ENCODE data around the gene ZNF555.
"Not testable (repeated sequence)": the region's sequence is repeated elsewhere in the genome, so short reads cannot be mapped to it uniquely, and the experiment has no call there.

The ZNF555 gene

GRCh38 chr19:2877398-2878331, 36.4 kb downstream of the ZNF555 start:
- H3K4me3 ChIP-seq (ENCODE audit: low read depth, low read length): no peak overlapping the region
- TF ChIP-seq, protein P1, sequence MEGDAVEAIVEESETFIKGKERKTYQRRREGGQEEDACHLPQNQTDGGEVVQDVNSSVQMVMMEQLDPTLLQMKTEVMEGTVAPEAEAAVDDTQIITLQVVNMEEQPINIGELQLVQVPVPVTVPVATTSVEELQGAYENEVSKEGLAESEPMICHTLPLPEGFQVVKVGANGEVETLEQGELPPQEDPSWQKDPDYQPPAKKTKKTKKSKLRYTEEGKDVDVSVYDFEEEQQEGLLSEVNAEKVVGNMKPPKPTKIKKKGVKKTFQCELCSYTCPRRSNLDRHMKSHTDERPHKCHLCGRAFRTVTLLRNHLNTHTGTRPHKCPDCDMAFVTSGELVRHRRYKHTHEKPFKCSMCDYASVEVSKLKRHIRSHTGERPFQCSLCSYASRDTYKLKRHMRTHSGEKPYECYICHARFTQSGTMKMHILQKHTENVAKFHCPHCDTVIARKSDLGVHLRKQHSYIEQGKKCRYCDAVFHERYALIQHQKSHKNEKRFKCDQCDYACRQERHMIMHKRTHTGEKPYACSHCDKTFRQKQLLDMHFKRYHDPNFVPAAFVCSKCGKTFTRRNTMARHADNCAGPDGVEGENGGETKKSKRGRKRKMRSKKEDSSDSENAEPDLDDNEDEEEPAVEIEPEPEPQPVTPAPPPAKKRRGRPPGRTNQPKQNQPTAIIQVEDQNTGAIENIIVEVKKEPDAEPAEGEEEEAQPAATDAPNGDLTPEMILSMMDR (IDR thresholded peaks at IDR 0.05; ENCODE audit: borderline replicate concordance, insufficient read depth, low read depth, low read length): no peak

DNA sequence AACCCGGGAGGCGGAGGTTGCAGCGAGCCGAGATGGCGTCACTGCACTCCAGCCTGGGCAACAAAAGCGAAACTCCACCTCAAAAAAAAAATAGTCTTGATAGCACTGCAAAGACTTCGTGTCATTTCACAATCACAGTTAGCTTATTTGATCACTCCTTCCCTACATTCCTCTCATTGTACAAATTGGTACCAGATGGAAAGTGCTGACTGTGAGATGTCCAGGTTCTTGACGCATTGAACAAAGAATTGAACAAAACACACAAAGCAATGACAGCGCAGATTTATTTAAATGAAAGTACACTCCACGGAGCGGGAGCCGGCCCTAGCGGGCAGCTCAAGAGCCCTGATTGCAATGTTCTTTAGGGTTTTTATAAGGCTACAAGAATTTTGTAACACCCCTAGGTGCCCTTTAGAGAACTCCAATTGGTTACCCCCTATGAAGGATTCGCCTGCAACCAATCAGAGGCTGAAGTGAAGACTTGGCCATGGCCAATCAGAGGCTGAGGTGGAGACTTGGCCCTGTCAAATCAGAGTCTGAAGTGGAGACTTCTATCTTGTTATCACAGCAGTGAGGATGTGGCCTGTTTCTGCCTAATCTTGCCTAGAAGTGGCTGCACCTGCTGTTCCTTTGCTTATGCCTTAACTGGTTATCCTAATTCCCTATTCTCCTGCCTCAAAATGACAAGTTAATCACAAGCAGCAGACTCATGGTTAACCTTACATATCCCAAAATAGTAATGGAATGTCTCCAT, 42.6 kb downstream of the ZNF555 start:
- TF ChIP-seq, protein P1 (IDR thresholded peaks at IDR 0.05; ENCODE audit: borderline replicate concordance, insufficient read depth, low read depth, low read length): no peak
- no peak overlapping the region for H3K4me3 ChIP-seq (ENCODE audit: low read depth, low read length)

- TF ChIP-seq, protein P1 (IDR thresholded peaks at IDR 0.05; ENCODE audit: borderline replicate concordance, insufficient read depth, low read depth, low read length): no peak
- no peak overlapping the region for H3K4me3 ChIP-seq (ENCODE audit: low read depth, low read length)
These were observed 44.5 kb downstream of the ZNF555 start for GRCh38 chr19:2885736-2886135.

- no peak overlapping the region for H3K4me3 ChIP-seq (ENCODE audit: low read depth, low read length)
- TF ChIP-seq, protein P1 (IDR thresholded peaks at IDR 0.05; ENCODE audit: borderline replicate concordance, insufficient read depth, low read depth, low read length): peak; percentile 52; the same call in 1 of the 2 replicates
These were observed 46.2 kb downstream of the ZNF555 start for GRCh38 chr19:2887391-2887914.

- TF ChIP-seq, protein P1 (IDR thresholded peaks at IDR 0.05; ENCODE audit: borderline replicate concordance, insufficient read depth, low read depth, low read length): no peak
- peak overlapping the region; percentile 23 for H3K4me3 ChIP-seq (ENCODE audit: low read depth, low read length)
These were observed 47.5 kb downstream of the ZNF555 start for GRCh38 chr19:2888731-2889224.

GRCh38 chr19:2890531-2890930, 49.3 kb downstream of the ZNF555 start:
- H3K4me3 ChIP-seq (ENCODE audit: low read depth, low read length): not testable (repeated sequence)

GRCh38 chr19:2896694-2897093, 55.4 kb downstream of the ZNF555 start:
- TF ChIP-seq, protein P1 (IDR thresholded peaks at IDR 0.05; ENCODE audit: borderline replicate concordance, insufficient read depth, low read depth, low read length): no peak
- no peak overlapping the region for H3K4me3 ChIP-seq (ENCODE audit: low read depth, low read length)
